Muscle of leg (tissue), 11 donors: ENCODE data around the gene SLC66A2. TPM values are rescaled to one million over a fixed set of nuclear protein-coding genes. Genes with fewer than 3 reads are reported as not detected.

Experiments used
- DNase-seq: peaks from one replicate; pipeline ENCODE4 v3.0.0; 2013
- H3K27ac ChIP-seq: one replicate; pipeline ENCODE4 v1.5.1; 2013; ENCODE audit warnings: mild to moderate bottlenecking, low read length, control low read depth
- H3K27me3 ChIP-seq: one replicate; pipeline ENCODE4 v1.6.1; 2013; ENCODE audit warnings: low read length; ENCODE audit not compliant: control insufficient read depth, insufficient read depth
- H3K36me3 ChIP-seq: one replicate; pipeline ENCODE4 v1.6.1; 2013; ENCODE audit warnings: low read length; ENCODE audit not compliant: control insufficient read depth, insufficient read depth
- H3K4me1 ChIP-seq: one replicate; pipeline ENCODE4 v1.6.1; 2013; ENCODE audit warnings: low read length; ENCODE audit not compliant: control insufficient read depth, insufficient read depth
- H3K4me3 ChIP-seq: one replicate; pipeline ENCODE4 v1.5.1; 2013; ENCODE audit warnings: low read length, control low read depth
- H3K9me3 ChIP-seq: replicated peaks from 2 replicates; pipeline ENCODE4 v1.6.1; 2013; ENCODE audit warnings: low read depth, low read length; ENCODE audit not compliant: control insufficient read depth
- WGBS: methylation state at CpG from one replicate; pipeline ENCODE4 v1.1.5; 2013; ENCODE audit warnings: missing lambda C conversion rate; ENCODE audit not compliant: insufficient coverage; 5-methylcytosine and 5-hydroxymethylcytosine counted together
- polyA plus RNA-seq, 8 donors: library from polyadenylated mRNA; unstranded; fragments of 120-200 nt; gene quantifications; one replicate each; pipeline versions ENCODE4 v1.2.1 to v1.2.3, GENCODE V29; 2013; ENCODE audit warnings: inconsistent platforms in 1 of 8, low replicate concordance in 1 of 8; ENCODE audit not compliant: insufficient read length in 8 of 8, insufficient read depth in 1 of 8
- total RNA-seq: library from RNA; stranded (reverse); fragments of 120-200 nt; gene quantifications from one replicate; pipeline ENCODE4 v1.2.4, GENCODE V29; 2013

SLC66A2 gene
- total and polyA plus RNA-seq, 9 donors = 23.1 to 33.7 (median 25.8) TPM

DNA sequence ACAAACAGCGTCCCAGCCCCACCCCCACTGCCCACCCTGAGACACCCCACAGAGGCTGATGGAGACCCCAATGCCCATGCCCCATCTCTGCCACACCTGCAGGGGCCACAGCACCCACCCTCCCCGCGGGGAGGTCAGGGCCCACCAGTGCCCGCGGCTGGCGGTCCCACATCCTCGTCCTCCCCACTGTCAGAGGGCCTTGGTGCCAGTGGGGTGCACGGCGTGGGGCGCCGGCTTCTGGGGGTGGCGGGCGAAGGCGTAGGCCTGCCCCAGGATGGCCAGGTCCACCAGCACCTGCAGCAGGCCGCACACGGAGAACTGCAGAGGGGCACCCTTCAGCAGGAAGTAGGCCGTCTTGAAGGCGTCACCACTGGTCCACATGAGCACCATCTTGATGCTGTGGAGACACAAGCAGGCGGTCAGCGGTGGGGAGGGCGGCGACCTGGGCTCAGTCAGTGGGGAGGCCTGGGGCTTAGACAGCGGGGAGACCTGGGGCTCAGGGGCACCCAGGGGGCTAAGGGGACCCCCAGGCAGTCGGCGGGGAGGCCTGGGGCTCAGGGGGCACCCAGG, 47.6 kb downstream of the SLC66A2 start:
- 93% methylated on average over 24 of the region's 25 CpGs for WGBS
- Histone ChIP-seq H3K4me1 (peaks cover 10% of the 10 kb centered on the region), H3K4me3 (no peak overlapping the region), H3K36me3 (peaks cover 22% of the 10 kb centered on the region), H3K9me3 (peaks cover 8% of the 10 kb centered on the region), H3K27ac (no peak overlapping the region), H3K27me3 (no peaks in the 10 kb centered on the region)
- DNase-seq = no peak

- DNase-seq = no peak
- peaks cover 10% of the 10 kb centered on the region for H3K4me1 ChIP-seq
- H3K27me3 ChIP-seq = no peaks in the 10 kb centered on the region
- H3K4me3 ChIP-seq = no peak overlapping the region
- no peak overlapping the region for H3K27ac ChIP-seq
- H3K36me3 ChIP-seq = peaks cover 22% of the 10 kb centered on the region
- WGBS = 95% methylated on average over 27 of the region's 28 CpGs
- H3K9me3 ChIP-seq = peaks cover 13% of the 10 kb centered on the region
These were observed 48.3 kb downstream of the SLC66A2 start for GRCh38 chr18:79903071-79903635.

GRCh38 chr18:79902640-79903039, 48.8 kb downstream of the SLC66A2 start:
- H3K4me1 ChIP-seq = peaks cover 10% of the 10 kb centered on the region
- peaks cover 18% of the 10 kb centered on the region for H3K9me3 ChIP-seq
- no peak overlapping the region for H3K4me3 ChIP-seq
- WGBS = 96% methylated on average over 19 of the region's 20 CpGs
- peaks cover 22% of the 10 kb centered on the region for H3K36me3 ChIP-seq
- no peak for DNase-seq
- H3K27me3 ChIP-seq = no peaks in the 10 kb centered on the region
- H3K27ac ChIP-seq = no peak overlapping the region

- H3K27ac ChIP-seq = no peak overlapping the region
- peaks cover 23% of the 10 kb centered on the region for H3K9me3 ChIP-seq
- no peak for DNase-seq
- no peaks in the 10 kb centered on the region for H3K27me3 ChIP-seq
- H3K4me1 ChIP-seq = peaks cover 10% of the 10 kb centered on the region
- H3K36me3 ChIP-seq = peaks cover 22% of the 10 kb centered on the region
- WGBS = 96% methylated on average over 5 of the region's 8 CpGs
- no peak overlapping the region for H3K4me3 ChIP-seq
These were observed 49.4 kb downstream of the SLC66A2 start for GRCh38 chr18:79902075-79902474.

DNA sequence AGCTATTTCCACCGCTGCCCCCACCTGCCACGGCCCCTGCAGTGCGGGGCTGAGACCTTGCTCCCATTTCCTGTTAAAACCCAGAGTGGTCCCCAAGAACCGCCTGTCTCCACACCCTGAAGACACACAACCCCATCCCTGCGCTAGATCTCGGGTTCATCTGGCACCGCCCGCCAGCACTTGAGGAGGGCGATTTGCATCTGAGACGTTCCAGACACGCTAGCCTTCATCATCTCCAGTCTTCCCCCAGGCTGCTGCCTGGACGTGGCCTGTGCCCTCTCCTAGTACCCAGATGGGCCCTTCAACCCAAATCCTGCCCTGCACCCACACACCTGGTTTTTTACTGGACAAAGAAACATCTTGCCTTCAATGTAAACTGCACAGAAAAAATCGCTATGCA, 49.8 kb downstream of the SLC66A2 start:
- no peak for DNase-seq
- peaks cover 25% of the 10 kb centered on the region for H3K9me3 ChIP-seq
- H3K27ac ChIP-seq = no peak overlapping the region
- H3K36me3 ChIP-seq = peaks cover 22% of the 10 kb centered on the region
- 85% methylated on average over 8 of the region's 13 CpGs for WGBS
- no peaks in the 10 kb centered on the region for H3K27me3 ChIP-seq
- H3K4me1 ChIP-seq = peaks cover 10% of the 10 kb centered on the region
- H3K4me3 ChIP-seq = no peak overlapping the region

GRCh38 chr18:79900610-79901570, 50.6 kb downstream of the SLC66A2 start:
- no peak overlapping the region for H3K27ac ChIP-seq
- no peaks in the 10 kb centered on the region for H3K27me3 ChIP-seq
- H3K9me3 ChIP-seq = peaks cover 31% of the 10 kb centered on the region
- H3K4me3 ChIP-seq = no peak overlapping the region
- DNase-seq = no peak
- 93% methylated on average over 22 of the region's 28 CpGs for WGBS
- H3K36me3 ChIP-seq = peaks cover 20% of the 10 kb centered on the region
- peaks cover 10% of the 10 kb centered on the region for H3K4me1 ChIP-seq

GRCh38 chr18:79899609-79900445, 51.6 kb downstream of the SLC66A2 start:
- 88% methylated on average over 48 of the region's 53 CpGs for WGBS
- DNase-seq = no peak
- H3K9me3 ChIP-seq = peaks cover 38% of the 10 kb centered on the region

DNA sequence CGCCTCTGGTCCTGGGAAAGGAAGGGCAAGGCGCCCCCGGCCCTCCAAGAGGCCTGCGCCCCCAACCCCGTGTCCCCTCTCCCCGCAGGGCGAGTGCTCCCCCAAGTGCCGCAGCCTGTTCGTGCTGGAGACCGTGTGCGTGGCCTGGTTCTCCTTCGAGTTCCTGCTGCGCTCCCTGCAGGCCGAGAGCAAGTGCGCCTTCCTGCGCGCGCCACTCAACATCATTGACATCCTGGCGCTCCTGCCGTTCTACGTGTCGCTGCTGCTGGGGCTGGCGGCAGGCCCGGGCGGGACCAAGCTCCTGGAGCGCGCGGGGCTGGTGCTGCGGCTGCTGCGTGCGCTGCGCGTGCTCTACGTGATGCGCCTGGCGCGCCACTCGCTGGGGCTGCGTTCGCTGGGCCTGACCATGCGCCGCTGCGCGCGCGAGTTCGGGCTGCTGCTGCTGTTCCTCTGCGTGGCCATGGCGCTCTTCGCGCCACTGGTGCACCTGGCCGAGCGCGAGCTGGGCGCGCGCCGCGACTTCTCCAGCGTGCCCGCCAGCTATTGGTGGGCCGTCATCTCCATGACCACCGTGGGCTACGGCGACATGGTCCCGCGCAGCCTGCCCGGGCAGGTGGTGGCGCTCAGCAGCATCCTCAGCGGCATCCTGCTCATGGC, 52.4 kb downstream of the SLC66A2 start:
- no peak for DNase-seq
- Histone ChIP-seq H3K4me3 (no peak overlapping the region), H3K36me3 (peaks cover 20% of the 10 kb centered on the region), H3K9me3 (peaks cover 41% of the 10 kb centered on the region), H3K27me3 (no peaks in the 10 kb centered on the region), H3K27ac (no peak overlapping the region), H3K4me1 (no peaks in the 10 kb centered on the region)
- WGBS = 67% methylated on average over 69 of the region's 70 CpGs

More at GRCh38 chr18:79899609-79900445, 51.6 kb downstream of the SLC66A2 start:
- Histone ChIP-seq H3K4me1 (peaks cover 6% of the 10 kb centered on the region), H3K27me3 (no peaks in the 10 kb centered on the region), H3K4me3 (no peak overlapping the region), H3K36me3 (peaks cover 20% of the 10 kb centered on the region), H3K27ac (no peak overlapping the region)

- Histone ChIP-seq H3K4me3 (no peak overlapping the region), H3K4me1 (no peaks in the 10 kb centered on the region), H3K27ac (no peak overlapping the region), H3K36me3 (peaks cover 12% of the 10 kb centered on the region), H3K27me3 (no peaks in the 10 kb centered on the region), H3K9me3 (peaks cover 50% of the 10 kb centered on the region)
- WGBS = 100% methylated on average over 5 of the region's 15 CpGs
- no peak for DNase-seq
These were observed 53.4 kb downstream of the SLC66A2 start for GRCh38 chr18:79897940-79898625.
